OCI-LY3 (cell line): ENCODE data around the gene ZGRF1.
"Not testable (repeated sequence)": the region's sequence is repeated elsewhere in the genome, so short reads cannot be mapped to it uniquely, and the experiment has no call there.

Source experiments
- H2AFZ ChIP-seq: fragments of 200-600, 300-600 bp; shearing (Covaris generic); 2 replicates; pipeline ENCODE4 v1.6.0; 2014; ENCODE audit warnings: antibody characterized with exemption, low read depth, low read length
- H3K27ac ChIP-seq: fragments of 200-600, 300-600 bp; sonication (generic); 2 replicates; pipeline ENCODE4 v1.5.1; 2014; ENCODE audit warnings: mild to moderate bottlenecking, low read length, moderate library complexity, mixed read lengths
- H3K27me3 ChIP-seq: fragments of 200-600, 300-600 bp; sonication (generic); 2 replicates; pipeline ENCODE4 v1.6.1; 2014; ENCODE audit warnings: low read depth, low read length, mixed read lengths
- H3K36me3 ChIP-seq: fragments of 200-600, 300-600 bp; sonication (generic); replicated peaks from 2 replicates; pipeline ENCODE3; 2014; ENCODE audit warnings: low read depth, low read length, mixed read lengths
- H3K4me1 ChIP-seq: fragments of 300-600, 200-600 bp; sonication (generic); 2 replicates; pipeline ENCODE4 v1.6.1; 2014; ENCODE audit warnings: low read length, mixed read lengths
- H3K4me2 ChIP-seq: fragments of 200-600, 300-600 bp; sonication (generic); 2 replicates; pipeline ENCODE4 v1.6.1; 2014; ENCODE audit warnings: low read length, mixed read lengths
- H3K4me3 ChIP-seq: fragments of 300-600, 200-600 bp; sonication (generic); 2 replicates; pipeline ENCODE4 v1.5.1; 2014; ENCODE audit warnings: antibody characterized with exemption, mild to moderate bottlenecking, low read length, moderate library complexity
- H3K79me2 ChIP-seq: fragments of 300-600, 200-600 bp; shearing (Covaris generic); 2 replicates; pipeline ENCODE4 v1.6.1; 2014; ENCODE audit warnings: mild to moderate bottlenecking, low read length, mixed read lengths
- H3K9ac ChIP-seq: fragments of 300-600, 200-600 bp; shearing (Covaris generic); 2 replicates; pipeline ENCODE4 v1.6.0; 2014; ENCODE audit warnings: mild to moderate bottlenecking, low read length, moderate library complexity
- H3K9me3 ChIP-seq: fragments of 200-600, 300-600 bp; shearing (Covaris generic); 2 replicates; pipeline ENCODE4 v1.6.1; 2014; ENCODE audit warnings: low read length, mixed read lengths; ENCODE audit not compliant: insufficient read depth
- H4K20me1 ChIP-seq: fragments of 200-600, 300-600 bp; sonication (generic); 2 replicates; pipeline ENCODE4 v1.6.1; 2016; ENCODE audit warnings: low read length, mixed read lengths; ENCODE audit not compliant: insufficient read depth
- CTCF ChIP-seq: fragments of 200-600, 300-600 bp; sonication (generic); IDR thresholded peaks from 2 replicates; pipeline ENCODE4 v1.5.1; 2014; ENCODE audit warnings: antibody characterized with exemption, low read length, low read depth
- EZH2phosphoT487 ChIP-seq: fragments of 200-600 bp; shearing (Covaris generic); IDR thresholded peaks from 2 replicates; pipeline ENCODE4 v1.6.1; 2018; ENCODE audit warnings: antibody characterized with exemption, mixed run types, low read depth

ZGRF1 gene

DNA sequence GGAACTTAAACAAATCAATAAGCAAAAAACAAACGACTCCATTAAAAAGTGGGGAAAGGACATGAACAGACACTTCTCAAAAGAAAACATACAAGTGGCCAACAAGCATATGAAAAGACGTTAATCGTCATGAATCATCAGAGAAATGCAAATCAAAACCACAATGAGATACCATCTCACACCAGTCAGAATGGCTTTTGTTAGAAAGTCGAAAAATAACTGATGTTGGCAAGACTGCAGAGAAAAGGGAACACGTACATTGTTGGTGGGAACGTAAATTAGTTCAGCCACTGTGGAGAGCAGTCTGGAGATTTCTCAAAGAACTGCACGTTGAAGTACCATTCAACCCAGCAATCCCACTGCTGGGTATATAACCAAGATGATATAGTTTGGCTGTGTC is 144.4 kb downstream of the ZGRF1 start:
- no peaks in the 10 kb centered on the region for H3K27me3 ChIP-seq
- no peak overlapping the region for H2AFZ ChIP-seq
- H3K9ac ChIP-seq: no peak overlapping the region
- TF ChIP-seq CTCF (no peak), EZH2phosphoT487 (no peak)
- no peak overlapping the region for H3K4me3 ChIP-seq
- H3K4me2 ChIP-seq: no peak overlapping the region
- no peaks in the 10 kb centered on the region for H3K36me3 ChIP-seq
- H3K27ac ChIP-seq: no peak overlapping the region
- H3K9me3 ChIP-seq: no peaks in the 10 kb centered on the region
- no peaks in the 10 kb centered on the region for H3K79me2 ChIP-seq
- H3K4me1 ChIP-seq: no peaks in the 10 kb centered on the region
- H4K20me1 ChIP-seq: no peaks in the 10 kb centered on the region

DNA sequence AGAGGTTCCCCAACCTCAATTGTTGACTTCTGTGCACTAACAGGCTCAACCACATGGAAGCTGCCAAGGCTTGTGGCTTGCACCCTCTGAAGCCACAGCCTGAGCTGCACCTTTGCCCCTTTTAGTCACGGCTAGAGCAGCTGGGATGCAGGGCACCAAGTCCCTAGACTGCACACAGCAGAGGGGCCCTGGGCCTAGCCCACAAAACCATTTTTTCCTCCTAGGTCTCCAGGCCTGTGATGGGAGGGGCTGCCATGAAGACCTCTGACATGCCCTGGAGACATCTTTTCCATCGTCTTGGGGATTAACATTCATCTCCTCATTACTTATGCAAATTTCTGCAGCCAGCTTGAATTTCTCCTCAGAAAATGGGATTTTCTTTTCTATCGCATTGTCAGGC is 145.9 kb downstream of the ZGRF1 start:
- not testable (repeated sequence) for H3K27me3 ChIP-seq, H3K27ac ChIP-seq, H3K9me3 ChIP-seq, H4K20me1 ChIP-seq, H2AFZ ChIP-seq, H3K4me1 ChIP-seq, H3K36me3 ChIP-seq, H3K79me2 ChIP-seq, H3K4me2 ChIP-seq, H3K9ac ChIP-seq, H3K4me3 ChIP-seq
